ENCODE data around the gene UCHL5.
"Not testable (repeated sequence)": the region's sequence is repeated elsewhere in the genome, so short reads cannot be mapped to it uniquely, and the experiment has no call there.

Gene UCHL5

DNA sequence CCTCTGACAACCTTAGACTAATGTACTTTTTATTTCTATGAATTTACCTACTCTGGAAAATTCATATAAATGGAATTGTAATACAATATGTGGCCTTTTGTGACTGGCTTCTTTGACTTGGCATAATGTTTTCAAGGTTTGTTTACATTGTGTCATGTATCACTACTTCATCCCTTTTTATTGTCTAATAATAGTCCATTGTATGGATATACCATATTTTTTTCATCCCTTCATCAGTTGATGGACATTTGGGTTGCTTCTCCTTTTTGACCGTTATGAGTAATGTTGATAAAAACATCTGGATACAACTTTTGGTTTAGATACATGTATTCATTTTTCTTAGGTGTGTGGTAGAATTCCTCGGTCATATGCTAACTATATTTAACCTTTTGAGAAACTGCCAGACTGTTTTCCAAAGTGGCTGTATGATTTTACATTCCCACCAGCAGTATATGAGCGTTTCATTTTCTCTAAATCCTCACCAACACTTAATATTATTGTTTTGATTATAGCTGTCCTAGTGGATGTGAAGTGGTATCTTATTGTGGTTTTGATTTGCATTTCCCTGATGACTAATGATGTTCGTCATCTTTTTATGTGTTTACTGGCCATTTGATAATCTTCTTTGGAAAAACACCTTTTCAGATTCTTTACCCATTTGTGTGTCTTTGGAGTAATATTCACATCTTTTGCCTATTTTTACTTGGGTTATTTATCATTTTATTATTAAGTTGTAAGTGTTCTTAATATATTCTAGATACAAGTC lies 3.7 kb upstream of the UCHL5 start:
- peak; percentile 43 for DNase-seq

DNA sequence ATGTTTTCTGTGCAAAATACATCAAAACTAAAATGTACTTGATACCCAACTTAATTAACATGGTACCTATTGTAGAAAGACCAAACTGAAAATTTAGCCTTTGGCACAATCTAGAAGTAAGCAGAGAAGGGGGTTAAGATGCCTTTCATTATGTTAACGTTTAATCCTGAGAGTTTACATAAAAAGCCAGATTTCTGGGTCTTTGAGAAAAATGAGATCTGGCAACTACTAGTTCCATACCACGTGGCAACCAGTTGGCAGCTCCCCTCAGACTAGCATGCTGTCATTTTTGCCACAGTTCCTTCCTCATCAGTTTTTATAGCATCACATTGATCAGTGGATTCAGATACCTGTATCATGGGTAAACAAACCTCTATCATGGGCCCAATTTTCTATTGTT lies 1.8 kb upstream of the UCHL5 start:
- peak; percentile 14 for DNase-seq

DNA sequence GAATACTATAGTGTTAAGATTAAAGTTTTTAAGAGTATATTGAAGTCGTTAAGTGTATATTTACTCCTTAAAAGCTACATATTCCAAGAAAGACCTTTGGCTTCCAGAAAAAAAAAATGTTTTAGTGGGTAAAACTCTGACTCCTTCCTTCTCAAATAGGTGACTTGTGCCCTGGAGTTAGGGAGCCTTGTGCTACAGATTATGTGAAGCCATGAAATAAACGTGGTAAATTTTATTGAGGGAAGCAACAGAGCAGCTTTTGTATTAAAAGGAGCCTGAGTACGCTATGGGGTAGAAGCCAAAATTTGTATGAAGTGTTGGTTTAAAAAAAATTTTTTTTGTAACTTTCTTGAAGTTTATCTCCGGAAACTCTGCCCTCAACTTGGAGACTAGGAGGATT lies 1.2 kb upstream of the UCHL5 start:
- DNase-seq, result no peak

DNA sequence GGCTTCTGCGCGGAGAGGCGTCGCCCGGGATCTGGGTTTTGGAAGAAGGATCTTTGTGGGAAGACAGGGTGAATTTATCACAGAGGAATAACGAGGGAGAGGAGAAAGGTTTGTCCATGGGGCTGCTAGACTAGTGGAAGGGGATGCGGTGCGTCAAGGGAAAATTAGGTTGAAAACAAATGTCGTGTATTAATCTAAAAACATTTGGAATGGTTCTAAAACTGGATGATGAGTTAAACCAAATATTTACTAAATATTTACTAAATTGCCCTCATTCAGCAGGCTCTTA lies 899 bp upstream of the UCHL5 start:
- no peak for DNase-seq

DNA sequence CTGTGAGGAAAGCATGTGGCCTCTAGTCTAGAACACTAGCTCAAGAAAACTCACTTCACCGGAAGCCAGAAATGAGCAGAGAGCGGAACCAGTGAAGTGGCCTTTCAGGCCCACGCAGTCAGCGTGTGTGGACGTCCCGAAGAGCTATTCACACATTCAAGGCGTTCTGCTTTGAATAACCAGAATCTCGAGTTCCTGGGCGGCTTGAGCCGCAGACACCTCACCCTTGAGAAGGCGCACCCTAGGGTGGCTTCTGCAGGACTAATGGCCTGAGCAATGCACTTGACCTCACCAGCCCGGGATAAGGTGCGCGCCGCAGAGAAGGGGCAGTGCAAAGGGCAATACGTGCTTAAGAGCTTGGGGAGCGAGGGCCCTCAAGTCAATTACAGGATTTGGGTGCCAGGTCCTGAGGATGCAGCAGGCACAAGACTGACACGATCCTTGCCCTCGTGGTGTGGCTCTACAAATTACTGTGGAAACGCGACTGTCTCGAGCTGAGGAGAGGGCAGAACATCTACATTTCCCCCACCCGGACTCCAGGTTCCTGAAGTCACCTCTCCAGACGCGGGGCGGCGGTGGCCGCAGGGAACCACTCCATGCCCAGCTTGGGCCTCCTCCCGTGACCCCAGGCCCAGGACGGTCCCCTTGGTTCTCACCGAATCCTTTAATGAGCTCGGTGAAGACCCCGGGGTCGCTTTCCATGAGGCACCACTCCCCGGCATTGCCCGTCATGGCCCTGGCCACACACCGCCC lies 455 bp downstream of the UCHL5 start:
- DNase-seq, result peak; percentile 59

DNA sequence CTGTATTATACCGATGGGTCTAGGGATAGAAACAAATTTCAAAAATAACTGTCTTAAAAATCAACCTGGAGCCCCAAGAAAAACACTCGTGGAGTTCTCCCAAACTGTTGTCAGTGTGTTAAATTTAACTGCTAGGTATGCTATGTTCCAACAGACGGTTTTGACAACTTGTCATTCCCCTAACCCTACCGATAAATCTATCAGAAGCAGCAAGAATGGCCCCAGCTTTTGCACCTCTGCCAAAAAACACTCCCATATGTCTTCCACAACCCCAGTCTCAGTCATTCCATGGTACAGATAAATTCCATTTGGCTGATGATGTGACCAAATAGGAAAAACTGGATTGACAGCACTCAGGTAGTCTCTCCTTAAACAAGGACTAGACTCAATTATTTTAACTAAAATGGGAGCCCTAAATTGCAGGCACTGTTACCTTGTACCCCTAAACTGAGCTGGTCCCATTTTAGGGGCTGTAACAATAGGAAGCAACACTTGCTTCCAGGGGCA lies 4.9 kb downstream of the UCHL5 start:
- DNase-seq, result no peak

DNA sequence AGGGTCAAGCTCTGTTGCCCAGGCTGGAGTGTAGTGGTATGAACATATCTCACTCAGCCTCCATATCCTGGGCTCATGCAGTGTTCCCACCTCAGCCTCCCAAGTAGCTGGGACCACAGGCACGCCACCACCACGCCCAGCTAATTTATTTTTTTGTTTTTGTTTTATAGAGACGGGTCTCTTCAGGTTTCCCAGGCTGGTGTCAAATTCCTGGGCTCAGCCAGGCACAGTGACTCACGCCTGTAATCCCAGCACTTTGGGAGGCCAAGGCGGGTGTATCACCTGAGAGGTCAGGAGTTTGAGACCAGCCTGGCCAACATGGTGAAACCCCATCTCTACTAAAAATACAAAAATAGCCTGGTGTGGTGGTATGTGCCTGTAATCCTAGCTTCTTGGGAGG lies 10.2 kb downstream of the UCHL5 start:
- not testable (repeated sequence) for DNase-seq

DNA sequence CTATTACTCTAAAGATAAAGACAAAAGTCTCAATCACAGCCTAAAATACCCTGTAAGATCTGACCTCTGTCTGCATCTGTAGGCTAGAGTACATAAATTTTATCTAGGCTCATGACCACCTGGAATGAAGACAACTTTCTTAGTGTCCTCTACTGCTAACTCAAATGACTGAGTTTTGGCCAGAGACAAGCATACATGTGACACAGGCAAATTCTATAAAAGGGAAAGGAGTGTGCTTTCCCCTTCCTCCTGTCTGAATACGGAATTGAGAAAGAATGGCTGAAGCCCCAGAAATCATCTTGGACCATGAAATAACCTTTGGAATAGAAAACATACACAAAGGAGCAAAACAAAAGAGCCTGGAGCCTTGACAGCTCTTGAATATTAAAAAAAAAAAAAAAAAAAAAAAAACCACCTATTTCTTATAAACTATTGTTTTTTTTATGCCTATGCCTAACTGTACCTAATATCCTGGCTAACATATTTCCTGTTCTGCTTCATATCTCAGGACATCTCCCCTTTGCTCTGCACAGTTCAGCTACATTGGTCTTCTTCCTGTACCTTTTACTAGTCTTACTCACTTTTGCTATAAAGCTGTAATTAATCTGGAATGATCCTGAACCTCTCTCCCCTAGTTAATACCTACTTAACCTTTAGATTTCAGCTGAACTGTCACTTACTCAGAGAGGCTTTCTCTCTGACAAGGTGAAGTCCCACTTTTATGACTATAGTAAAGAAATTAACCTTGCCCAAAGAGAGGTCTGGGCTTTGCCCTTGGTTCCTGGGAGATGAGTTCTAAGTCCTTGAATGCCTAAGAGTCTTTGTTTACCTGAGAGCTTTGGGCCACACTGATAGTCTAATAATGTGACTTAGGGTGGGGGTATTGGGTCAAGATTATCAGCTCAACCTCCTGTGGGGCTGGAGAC lies 16.1 kb downstream of the UCHL5 start:
- no peak for DNase-seq

DNA sequence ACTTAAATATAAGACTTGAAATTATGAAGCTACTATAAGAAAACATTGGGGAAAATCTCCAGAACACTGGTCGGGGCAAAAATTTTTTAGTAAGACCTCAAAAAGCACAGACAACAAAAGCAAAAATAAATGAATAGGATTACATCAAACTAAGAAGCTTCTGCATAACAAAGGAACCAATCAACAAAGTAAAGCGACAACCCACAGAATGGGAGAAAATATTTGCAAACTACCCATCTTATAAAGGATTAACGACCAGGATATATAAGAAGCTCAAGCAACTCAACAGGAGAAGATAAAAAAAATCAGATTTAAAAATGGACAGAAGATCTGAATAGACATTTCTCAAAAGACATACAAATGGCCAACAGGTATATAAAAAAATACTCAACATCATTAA lies 19.1 kb downstream of the UCHL5 start:
- DNase-seq, result no peak

DNA sequence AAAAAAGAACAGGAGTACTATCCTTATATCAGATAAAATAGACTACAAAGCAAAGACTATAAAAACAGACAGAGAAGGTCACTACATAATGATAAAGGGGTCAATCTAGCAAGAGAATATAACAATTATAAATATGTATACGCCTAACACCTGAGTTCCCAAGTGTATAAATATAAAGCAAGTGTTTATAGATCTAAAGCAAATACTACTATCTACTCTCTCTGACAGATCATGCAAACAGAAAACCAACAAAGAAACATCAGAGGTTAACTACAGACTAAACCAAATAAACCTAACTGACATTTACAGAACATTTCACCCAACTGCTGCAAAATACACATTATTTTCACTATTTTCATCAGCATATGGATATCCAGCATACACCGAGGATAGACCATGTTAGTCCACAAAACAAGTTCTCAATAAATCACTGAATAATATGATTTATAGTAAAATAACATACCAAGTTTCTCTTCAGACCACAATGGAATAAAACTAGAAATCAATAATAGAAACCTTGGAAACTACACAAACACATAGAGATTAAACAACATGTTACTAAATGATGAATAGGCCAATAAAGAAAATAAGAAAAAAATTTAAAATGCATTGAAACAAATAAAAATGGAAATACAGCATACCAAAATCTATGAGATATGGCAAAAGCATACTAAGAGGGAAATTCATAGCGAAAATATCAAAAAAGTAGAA lies 22.7 kb downstream of the UCHL5 start:
- no peak for DNase-seq

DNA sequence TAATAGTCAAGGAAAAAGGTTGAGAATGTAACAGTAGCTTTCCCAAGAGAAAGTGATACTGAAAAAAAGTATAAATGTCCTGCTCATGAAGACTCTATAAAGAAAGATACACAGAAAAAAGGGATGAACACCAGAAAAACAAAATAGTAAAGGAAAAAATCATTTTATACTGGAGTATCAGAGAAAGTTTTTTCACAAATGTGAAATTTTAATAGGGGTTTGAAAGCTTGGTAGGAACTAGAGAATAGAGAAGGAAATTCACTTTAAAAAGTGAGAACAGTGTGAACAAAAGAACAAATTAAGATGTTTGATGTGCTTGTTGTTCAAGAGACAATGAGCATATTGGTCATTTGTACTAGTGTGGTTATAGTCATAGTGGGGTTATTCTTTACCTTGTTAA lies 25.6 kb downstream of the UCHL5 start:
- DNase-seq, result no peak

DNA sequence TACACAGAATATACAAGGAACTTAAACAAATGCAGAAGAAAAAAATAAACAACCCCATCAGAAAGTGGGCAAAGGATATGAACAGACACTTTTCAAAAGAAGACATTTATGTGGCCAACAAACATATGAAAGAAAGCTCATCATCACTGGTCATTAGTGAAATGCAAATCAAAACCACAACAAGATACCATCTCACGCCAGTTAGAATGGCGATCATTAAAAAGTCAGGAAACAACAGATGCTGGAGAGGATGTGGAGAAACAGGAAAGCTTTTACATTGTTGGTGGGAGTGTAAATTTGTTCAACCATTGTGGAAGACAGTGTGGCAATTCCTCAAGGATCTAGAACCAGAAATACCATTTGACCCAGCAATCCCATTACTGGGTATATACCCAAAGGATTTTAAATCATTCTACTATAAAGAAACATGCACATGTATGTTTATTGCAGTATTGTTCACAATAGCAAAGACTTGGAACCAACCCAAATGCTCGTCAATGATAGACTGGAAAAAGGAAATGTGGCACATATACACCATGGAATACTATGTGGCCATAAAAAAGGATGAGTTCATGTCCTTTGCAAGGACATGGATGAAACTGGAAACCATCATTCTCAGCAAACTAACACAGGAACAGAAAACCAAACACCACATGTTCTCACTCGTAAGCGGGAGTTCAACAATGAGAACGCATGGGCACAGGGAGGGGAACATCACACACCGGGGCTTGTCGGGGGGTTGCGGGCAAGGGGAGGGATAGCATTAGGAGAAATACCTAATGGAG lies 26.3 kb downstream of the UCHL5 start:
- not testable (repeated sequence) for DNase-seq

DNA sequence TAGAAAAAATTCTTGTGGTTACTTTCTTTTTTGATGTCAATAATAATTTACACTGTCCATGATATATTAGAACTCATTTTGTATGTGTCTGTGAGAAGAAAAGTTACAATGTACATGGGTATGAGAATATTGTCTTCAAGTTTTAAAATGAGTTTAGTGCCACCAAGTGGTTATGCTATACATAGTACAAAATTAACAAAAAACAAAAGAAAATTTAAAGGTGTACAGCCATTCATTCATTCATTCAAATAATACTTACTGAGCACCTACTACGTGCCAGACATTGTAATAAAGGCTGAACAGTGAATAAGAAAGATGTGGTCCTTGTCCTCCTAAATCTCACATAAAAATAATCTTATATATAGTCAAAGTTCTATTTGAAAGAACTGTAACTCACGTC lies 27.7 kb downstream of the UCHL5 start:
- DNase-seq, result no peak

DNA sequence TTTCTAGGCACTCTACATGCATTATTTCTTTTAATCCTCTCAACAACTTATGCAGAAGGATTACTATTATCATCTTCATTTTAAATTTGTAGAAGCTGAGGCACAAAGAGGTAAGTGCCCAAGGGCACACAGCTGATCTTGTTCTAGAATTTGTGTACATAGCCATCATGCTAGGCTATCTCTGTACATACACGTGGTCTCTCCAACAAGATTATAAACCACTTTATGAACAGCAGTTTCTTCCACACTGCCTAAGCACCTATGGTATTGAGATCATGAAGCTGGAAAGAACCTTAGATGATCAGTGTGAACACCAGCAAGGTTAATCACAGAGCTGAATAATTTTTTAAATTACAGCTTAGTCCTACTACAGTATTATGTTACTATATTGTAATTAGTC lies 28.9 kb downstream of the UCHL5 start:
- DNase-seq, result no peak

DNA sequence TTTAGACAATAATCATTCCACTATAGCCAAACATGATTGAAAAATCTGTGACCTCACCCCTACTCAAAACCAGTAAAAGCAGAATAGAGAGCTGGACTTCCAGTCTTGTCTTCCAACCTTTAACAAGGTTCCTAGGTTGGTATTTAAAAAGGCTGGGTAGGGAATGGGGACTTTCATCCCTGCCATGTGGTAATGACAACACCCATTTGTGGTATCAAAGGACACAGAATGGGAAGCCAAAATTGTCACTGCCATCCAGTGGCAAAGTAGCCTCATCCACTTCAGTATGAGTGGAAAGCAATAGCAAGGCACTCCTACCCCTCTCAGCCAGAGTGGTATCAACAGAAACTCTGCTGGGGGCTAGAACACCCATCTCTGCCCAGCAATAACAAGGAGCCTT lies 33.9 kb downstream of the UCHL5 start:
- DNase-seq, result no peak

DNA sequence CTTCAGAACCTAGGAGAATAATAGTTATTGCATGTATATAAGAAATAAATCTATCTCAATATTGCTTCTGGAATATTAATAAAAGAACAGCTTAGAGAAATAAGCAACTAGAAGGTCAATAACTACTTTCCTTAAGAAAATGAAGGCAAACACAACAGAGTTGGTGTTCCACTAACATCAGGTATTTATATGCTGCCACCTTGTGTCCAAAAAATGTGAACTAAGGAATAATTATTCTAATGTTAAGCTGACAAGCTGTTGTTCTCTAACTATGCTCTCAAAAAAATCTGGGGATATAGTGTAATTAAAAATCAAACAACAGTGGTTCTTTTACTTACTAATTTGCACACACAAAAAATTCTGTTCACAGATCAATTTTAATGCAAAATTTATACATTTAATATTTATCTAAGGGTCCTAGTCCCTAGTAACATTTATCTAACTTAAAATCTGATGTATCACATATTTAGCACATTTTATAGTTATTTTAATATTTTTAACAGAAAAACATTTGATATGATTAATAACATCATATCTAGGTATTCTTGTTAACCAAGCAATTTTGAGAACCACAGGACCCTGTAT lies 39.6 kb downstream of the UCHL5 start:
- DNase-seq, result peak; percentile 56

DNA sequence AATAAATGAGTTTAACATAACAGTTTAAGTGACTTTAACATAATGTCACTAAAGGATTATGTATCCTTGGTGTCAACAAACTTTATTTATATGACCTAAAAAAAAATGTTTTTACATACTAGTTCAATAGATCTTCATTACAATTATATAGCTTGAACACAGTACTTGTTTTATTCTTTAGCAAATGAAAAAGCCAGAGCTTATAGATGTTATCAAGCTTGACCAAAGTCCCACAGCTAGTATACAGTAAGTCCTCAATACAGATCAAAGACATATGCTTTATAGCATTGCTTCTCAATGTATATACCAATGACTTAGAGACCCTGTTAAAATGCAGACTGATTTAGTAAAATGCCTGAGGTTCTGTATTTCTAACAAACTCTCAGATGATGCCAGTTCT lies 42.4 kb downstream of the UCHL5 start:
- DNase-seq, result no peak

DNA sequence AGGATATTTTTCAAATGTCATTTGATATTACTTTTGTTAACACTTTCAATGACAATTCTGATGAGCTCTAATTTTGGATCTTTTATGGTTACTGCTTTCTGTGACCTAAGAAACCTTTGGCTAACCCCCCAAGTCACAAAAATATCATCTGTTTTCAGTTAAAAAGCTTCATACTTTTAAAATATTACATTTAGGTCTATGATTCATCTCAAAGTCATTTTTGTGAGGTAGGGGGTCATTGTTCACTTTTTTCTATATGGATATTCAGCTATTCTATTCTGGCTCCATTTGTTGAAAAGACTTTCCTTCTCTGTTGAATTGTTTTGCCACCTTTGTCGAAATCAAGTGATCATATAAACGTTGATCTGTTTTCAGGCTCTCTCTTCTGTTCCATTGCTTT lies 44.8 kb downstream of the UCHL5 start:
- DNase-seq, result no peak

DNA sequence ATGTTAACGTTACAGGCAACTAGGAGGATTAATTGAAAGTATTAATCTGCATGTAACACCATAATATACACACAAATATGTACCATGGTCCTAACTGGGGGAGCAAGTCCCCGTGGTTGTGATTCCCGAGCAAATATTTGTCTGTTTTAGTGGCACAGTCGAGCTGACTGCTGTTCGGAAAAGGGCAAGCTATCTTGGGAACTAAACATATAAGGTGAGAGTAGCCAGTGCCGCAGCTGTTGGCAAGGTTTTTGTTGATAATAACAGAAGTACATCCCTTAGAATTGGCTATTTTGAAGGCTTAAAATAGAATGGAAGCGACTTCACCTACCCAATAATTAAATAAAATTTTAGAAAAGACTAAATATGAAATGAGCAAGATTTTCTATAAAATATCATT lies 45.5 kb downstream of the UCHL5 start:
- no peak for DNase-seq

DNA sequence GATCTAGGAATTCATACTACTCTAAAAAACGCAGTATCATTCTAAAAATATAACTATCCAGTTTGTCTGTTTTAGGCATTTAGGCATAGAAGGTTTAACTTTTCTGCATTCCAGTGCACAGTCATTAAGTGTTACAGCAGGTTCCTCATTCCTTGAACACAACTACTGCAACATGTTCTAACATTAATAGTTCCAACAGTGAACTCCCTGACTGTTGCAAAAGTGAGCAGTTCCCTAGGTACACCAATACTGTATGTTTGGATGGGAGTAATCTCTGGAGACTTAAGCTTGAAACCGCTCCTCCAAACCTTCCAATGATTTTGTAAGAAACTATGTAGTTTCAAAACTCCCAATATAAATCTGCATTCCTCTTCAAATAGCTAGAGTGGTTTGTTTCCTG lies 46.2 kb downstream of the UCHL5 start:
- DNase-seq, result no peak

DNA sequence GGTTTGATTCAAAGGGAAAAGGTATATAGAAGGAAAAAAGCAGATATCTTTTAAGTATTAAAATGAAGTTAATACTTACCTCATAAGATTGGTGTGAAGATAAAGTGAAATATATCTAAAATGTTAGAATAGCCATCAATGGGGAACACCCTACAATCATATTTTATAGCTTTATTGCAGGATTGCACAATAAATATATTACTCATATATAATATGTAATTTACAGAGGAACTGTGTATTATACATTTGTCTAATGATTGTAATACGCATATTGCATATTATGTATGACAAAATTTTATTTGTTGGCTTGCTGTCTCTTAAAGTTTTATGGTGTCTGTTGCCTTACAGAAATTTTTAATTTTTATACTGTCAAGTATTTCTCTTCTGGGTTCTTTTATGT lies 47.8 kb downstream of the UCHL5 start:
- no peak for DNase-seq

DNA sequence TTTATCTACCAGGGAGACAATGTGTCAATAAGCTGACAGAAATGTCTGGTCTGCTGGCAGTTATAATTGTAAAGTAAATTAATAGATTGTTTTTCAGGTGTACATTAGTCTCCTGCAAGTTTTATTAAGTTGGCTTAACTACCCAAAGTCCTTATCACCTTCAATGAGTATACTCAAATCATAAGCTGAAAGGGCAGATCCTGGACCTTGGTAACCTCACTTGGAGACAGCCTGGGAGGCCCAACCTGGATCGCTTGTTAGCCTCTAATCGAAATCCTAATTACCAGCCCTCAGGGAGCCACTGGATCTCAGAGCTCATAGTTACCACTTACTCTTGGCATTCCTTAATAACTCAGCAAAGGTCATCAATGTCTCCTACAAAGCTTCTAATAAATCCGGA lies 49.7 kb downstream of the UCHL5 start:
- no peak for DNase-seq

Measured in CD4-positive, alpha-beta T cell treated with Interleukin-4 for 4 hours (primary cell).